ENCODE data around the gene JAZF1. TPM values are rescaled to one million over a fixed set of nuclear protein-coding genes. Genes with fewer than 3 reads are reported as not detected.
A peak's percentile ranks its signal among the peaks of the same experiment; 100 is the strongest.

Gene JAZF1
- total and polyA plus RNA-seq, 9 of the 15 experiments (the other 6 are each of a cell fraction or from before 2014, with no cell fraction given) = 0.04 to 0.64 (median 0.11) TPM; not detected in 3

- TF ChIP-seq ZMIZ1 (IDR thresholded peaks at IDR 0.05; ENCODE audit: low read depth in 2 of 2, low read length in 2 of 2) (no peak), ZNF592 (IDR thresholded peaks at IDR 0.05) (no peak), MAFK (IDR thresholded peaks at IDR 0.05; ENCODE audit: low read length) (no peak), CEBPG (CRISPR knock-in tag; IDR thresholded peaks at IDR 0.05) (no peak), CEBPG (tag; conservative IDR thresholded peaks at IDR 0.05 in 1 of 2, IDR thresholded peaks at IDR 0.05 in 1 of 2) (0 out of 4 replicates have a peak, but pooled peaks of 1 of the 2 experiments have one; percentile 28), MAX (CRISPR knock-in tag; IDR thresholded peaks at IDR 0.05) (no peak), ZNF217 (CRISPR knock-in tag; IDR thresholded peaks at IDR 0.05) (no peak), HCFC1 (IDR thresholded peaks at IDR 0.05; ENCODE audit: low read depth, low read length) (no peak), ZNF639 (CRISPR knock-in tag; conservative IDR thresholded peaks at IDR 0.05 in 1 of 2, IDR thresholded peaks at IDR 0.05 in 1 of 2) (no peak), ZNF280A (IDR thresholded peaks at IDR 0.05; ENCODE audit: low read depth, partially characterized antibody) (no peak), ZNF311 (CRISPR knock-in tag; IDR thresholded peaks at IDR 0.05) (no peak), NR2C2 (CRISPR knock-in tag; IDR thresholded peaks at IDR 0.05) (no peak), NR2C2 (tag; IDR thresholded peaks at IDR 0.05) (no peak), XRCC5 (IDR thresholded peaks at IDR 0.05; ENCODE audit: low read depth, low read length) (no peak), SUPT5H (IDR thresholded peaks at IDR 0.05) (no peak), ZNF668 (CRISPR knock-in tag; IDR thresholded peaks at IDR 0.05) (no peak)
Observed at GRCh38 chr7:28203508-28204240, 23.1 kb upstream of the JAZF1 start (continued).

All from K562 (cell line).